Stimulated activated naive CD8-positive, alpha-beta T cell treated with anti-CD3 and anti-CD28 coated beads, Interleukin-15, Interleukin-2, amounts not matched to agents 100 ng/mL and 50 ng/mL, for 24 hours (primary cell): ENCODE measurements around the gene LIN52.

Experiments used
- H3K27ac Mint-ChIP-seq: one replicate; pipeline ENCODE4 v1.8.0; 2021; ENCODE audit warnings: mild to moderate bottlenecking, mixed read lengths
- H3K27me3 Mint-ChIP-seq: one replicate; pipeline ENCODE4 v1.8.0; 2021; ENCODE audit warnings: mixed read lengths
- H3K36me3 Mint-ChIP-seq: one replicate; pipeline ENCODE4 v1.8.0; 2021; ENCODE audit warnings: low read depth, mixed read lengths
- H3K4me1 Mint-ChIP-seq: one replicate; pipeline ENCODE4 v1.8.0; 2021; ENCODE audit warnings: low read depth, mixed read lengths
- H3K4me3 Mint-ChIP-seq: one replicate; pipeline ENCODE4 v1.8.0; 2021; ENCODE audit warnings: mild to moderate bottlenecking, mixed read lengths
- H3K9me3 Mint-ChIP-seq: one replicate; pipeline ENCODE4 v1.8.0; 2021; ENCODE audit warnings: mixed read lengths

Gene LIN52

DNA sequence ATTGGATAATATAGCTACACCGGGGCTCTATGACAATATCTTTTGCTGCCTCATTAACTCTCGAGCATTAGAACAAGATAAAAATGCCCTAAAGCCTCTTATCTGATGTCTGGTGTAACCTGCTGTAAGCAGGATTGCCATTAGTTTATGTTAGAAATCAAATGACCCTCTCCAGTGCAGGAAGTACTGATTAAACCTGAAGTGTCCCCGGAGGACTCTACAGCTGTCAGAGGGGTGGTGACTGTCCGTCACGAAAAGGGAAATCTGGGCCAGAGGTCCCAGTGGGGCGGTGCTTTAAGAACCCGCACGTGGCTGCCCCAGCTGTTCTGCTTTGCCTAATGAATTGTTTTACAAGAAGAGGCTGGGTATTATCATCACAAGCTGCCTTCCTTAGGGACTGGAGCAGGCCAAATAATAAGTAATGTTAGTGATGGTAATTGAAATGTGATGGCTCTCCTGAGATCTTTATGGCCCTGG lies 55.7 kb downstream of the LIN52 start:
- Mint-ChIP-seq H3K9me3 (no peaks in the 10 kb centered on the region), H3K4me1 (peaks cover 14% of the 10 kb centered on the region), H3K27ac (no peak overlapping the region), H3K27me3 (no peaks in the 10 kb centered on the region), H3K4me3 (no peak overlapping the region), H3K36me3 (peaks cover 11% of the 10 kb centered on the region)

GRCh38 chr14:74141703-74142102 lies 56.9 kb downstream of the LIN52 start:
- no peak overlapping the region for H3K4me3 Mint-ChIP-seq
- H3K27ac Mint-ChIP-seq: no peak overlapping the region
- no peaks in the 10 kb centered on the region for H3K27me3 Mint-ChIP-seq
- H3K9me3 Mint-ChIP-seq: no peaks in the 10 kb centered on the region
- H3K4me1 Mint-ChIP-seq: peaks cover 10% of the 10 kb centered on the region
- peaks cover 11% of the 10 kb centered on the region for H3K36me3 Mint-ChIP-seq

DNA sequence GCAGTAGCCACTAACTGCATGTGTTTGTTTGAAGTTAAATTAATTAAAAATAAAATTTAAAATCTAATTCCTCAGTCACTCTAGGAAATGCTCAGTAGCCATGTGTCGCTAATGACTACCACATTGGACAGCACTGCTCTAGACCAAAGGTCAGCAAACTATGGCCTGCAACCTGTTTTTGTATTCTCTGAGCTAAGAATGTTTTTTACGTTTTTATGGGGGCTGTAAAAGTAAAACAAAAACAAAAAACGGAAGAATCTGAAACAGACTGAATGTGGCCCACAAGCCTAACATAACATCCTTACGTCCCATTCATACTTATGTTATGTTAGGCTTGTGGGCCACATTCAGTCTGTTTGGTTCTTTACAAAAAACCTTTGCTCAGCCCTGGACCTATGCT lies 57.8 kb downstream of the LIN52 start:
- H3K9me3 Mint-ChIP-seq: no peaks in the 10 kb centered on the region
- peaks cover 15% of the 10 kb centered on the region for H3K36me3 Mint-ChIP-seq
- H3K27me3 Mint-ChIP-seq: no peaks in the 10 kb centered on the region
- H3K27ac Mint-ChIP-seq: no peak overlapping the region
- peaks cover 14% of the 10 kb centered on the region for H3K4me1 Mint-ChIP-seq
- H3K4me3 Mint-ChIP-seq: no peak overlapping the region

- Mint-ChIP-seq H3K4me1 (peaks cover 18% of the 10 kb centered on the region), H3K27ac (no peak overlapping the region), H3K36me3 (peaks cover 22% of the 10 kb centered on the region), H3K9me3 (no peaks in the 10 kb centered on the region), H3K27me3 (no peaks in the 10 kb centered on the region), H3K4me3 (no peak overlapping the region)
These were observed 60.0 kb downstream of the LIN52 start for GRCh38 chr14:74144789-74145188.

DNA sequence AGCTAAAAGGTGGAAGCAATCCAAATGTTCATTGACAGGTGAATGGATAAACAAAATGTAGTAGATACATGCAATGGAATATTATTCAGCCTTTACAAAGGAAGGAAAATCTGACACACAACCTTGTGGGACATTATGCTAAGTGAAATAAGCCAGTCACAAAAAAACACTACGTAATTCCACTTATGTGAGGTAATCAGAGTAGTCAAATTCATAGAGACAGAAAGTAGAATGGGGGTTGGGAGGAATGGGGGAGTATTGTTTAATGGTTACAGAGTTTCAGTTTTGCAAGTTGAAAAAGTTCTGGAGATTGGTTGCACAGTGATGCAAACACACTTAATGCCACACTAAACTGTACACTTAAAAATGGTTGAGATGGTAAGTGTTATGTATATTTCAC lies 62.8 kb downstream of the LIN52 start:
- Mint-ChIP-seq H3K36me3 (peaks cover 22% of the 10 kb centered on the region), H3K4me1 (peaks cover 18% of the 10 kb centered on the region), H3K9me3 (no peaks in the 10 kb centered on the region)

DNA sequence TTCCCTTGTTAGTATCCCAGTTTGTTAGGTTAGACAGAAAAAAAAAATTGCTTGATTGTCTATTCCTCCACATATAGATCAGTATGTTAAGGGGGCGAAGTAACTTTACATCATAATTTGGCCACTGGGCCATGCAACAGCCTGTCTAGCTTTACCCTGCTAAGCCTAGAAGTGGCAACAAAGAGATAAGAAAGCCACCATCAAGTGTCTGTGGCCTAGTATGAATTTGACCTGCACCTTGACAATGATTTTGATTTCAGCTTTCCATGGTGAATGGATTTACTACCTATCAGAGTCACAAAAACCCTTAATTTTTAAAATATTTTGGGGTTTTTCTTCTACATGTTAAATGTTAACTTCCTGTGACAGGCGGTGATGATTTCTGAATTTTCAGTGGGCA lies 63.9 kb downstream of the LIN52 start:
- Mint-ChIP-seq H3K4me3 (no peak overlapping the region), H3K9me3 (no peaks in the 10 kb centered on the region), H3K27me3 (no peaks in the 10 kb centered on the region), H3K27ac (no peak overlapping the region), H3K4me1 (peaks cover 18% of the 10 kb centered on the region), H3K36me3 (peaks cover 18% of the 10 kb centered on the region)

More for the DNA sequence above, 62.8 kb downstream of the LIN52 start:
- Mint-ChIP-seq H3K27me3 (no peaks in the 10 kb centered on the region), H3K4me3 (no peak overlapping the region), H3K27ac (no peak overlapping the region)

- Mint-ChIP-seq H3K36me3 (no peaks in the 10 kb centered on the region), H3K27me3 (no peaks in the 10 kb centered on the region), H3K27ac (no peak overlapping the region), H3K4me3 (no peak overlapping the region), H3K9me3 (no peaks in the 10 kb centered on the region), H3K4me1 (no peaks in the 10 kb centered on the region)
These were observed 70.5 kb downstream of the LIN52 start for GRCh38 chr14:74155287-74155686.

- H3K36me3 Mint-ChIP-seq: peaks cover 1% of the 10 kb centered on the region
- H3K4me1 Mint-ChIP-seq: no peaks in the 10 kb centered on the region
- H3K4me3 Mint-ChIP-seq: no peak overlapping the region
These were observed 71.0 kb downstream of the LIN52 start for GRCh38 chr14:74155749-74156148.

GRCh38 chr14:74160763-74161162 lies 76.0 kb downstream of the LIN52 start:
- H3K27ac Mint-ChIP-seq: no peak overlapping the region
- no peaks in the 10 kb centered on the region for H3K27me3 Mint-ChIP-seq
- no peaks in the 10 kb centered on the region for H3K9me3 Mint-ChIP-seq
- no peaks in the 10 kb centered on the region for H3K4me1 Mint-ChIP-seq
- H3K4me3 Mint-ChIP-seq: no peak overlapping the region
- H3K36me3 Mint-ChIP-seq: peaks cover 18% of the 10 kb centered on the region

More at GRCh38 chr14:74155749-74156148, 71.0 kb downstream of the LIN52 start:
- Mint-ChIP-seq H3K9me3 (no peaks in the 10 kb centered on the region), H3K27ac (no peak overlapping the region), H3K27me3 (no peaks in the 10 kb centered on the region)

DNA sequence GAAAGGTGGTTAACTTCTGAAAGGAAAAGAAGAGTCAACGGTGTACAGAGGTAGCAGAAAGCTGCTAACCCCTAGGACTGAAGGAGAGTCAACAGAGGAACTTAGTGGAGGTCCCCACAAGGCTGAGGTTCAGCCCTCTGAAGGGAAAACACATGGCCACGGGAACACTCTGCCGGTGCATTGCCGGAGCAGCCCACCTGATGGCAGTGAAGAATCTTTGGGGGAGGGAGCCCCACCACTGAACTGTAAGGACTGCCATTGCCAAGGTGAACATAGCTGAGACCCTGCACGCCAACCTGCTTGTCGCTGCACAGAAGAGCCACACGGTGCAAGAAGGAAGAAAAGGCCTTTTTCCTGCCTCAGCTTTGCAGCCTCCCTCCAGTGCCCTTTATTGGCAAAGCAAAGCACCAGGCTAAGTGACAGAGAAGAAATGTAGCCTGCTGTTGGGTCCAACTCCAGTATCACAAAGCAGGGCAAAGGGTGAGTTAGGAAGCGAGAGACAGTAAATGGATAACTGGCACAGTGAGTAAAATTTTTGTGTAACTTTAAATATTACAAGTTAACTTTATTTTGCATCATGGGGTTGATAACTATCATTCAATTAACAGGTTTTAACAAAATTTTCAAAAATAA lies 76.9 kb downstream of the LIN52 start:
- H3K9me3 Mint-ChIP-seq: no peaks in the 10 kb centered on the region
- H3K36me3 Mint-ChIP-seq: peaks cover 18% of the 10 kb centered on the region
- no peak overlapping the region for H3K27ac Mint-ChIP-seq
- no peaks in the 10 kb centered on the region for H3K4me1 Mint-ChIP-seq
- H3K27me3 Mint-ChIP-seq: no peaks in the 10 kb centered on the region
- no peak overlapping the region for H3K4me3 Mint-ChIP-seq

DNA sequence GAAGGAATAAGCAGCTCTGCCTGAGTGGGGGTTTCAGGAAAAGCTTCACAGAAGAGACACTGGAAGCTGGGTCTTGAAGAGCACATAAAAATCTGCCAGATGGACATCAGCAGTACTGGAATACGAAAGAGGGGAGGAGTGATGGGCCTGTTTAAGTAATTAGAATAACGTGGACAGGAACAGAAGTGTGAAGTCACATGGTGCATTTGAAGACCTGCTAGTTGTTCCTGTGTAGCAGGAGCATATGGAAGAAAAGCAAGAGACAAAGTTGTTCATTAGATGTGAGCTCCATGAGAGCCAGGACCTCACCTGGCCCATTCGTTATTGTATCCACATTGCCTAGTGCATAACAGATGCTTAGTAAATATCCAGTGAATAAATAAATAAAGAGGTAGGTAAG lies 85.2 kb downstream of the LIN52 start:
- no peaks in the 10 kb centered on the region for H3K4me1 Mint-ChIP-seq
- no peak overlapping the region for H3K4me3 Mint-ChIP-seq
- no peak overlapping the region for H3K27ac Mint-ChIP-seq
- no peaks in the 10 kb centered on the region for H3K27me3 Mint-ChIP-seq
- H3K9me3 Mint-ChIP-seq: no peaks in the 10 kb centered on the region
- peaks cover 5% of the 10 kb centered on the region for H3K36me3 Mint-ChIP-seq

DNA sequence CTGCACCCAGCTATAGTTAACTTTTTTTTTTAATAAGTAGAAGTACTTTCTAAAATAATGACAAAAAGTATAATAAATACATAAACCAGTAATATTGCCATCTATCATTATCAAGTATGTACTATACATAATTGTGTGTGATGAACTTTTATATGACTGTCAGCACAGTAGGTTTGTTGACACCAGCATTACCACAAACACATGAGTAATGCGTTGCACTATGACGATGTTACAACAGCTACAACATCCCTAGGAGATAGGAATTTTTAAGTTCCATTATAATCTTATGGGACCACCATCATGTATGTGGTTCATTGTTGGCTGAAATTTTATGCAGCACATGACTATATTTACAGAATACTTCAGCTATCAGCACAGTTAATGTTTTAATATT lies 91.6 kb downstream of the LIN52 start:
- Mint-ChIP-seq H3K4me1 (no peaks in the 10 kb centered on the region), H3K27ac (no peak overlapping the region), H3K4me3 (no peak overlapping the region), H3K36me3 (peaks cover 4% of the 10 kb centered on the region), H3K9me3 (no peaks in the 10 kb centered on the region), H3K27me3 (no peaks in the 10 kb centered on the region)

- no peak overlapping the region for H3K27ac Mint-ChIP-seq
- no peak overlapping the region for H3K4me3 Mint-ChIP-seq
- H3K4me1 Mint-ChIP-seq: no peaks in the 10 kb centered on the region
- H3K36me3 Mint-ChIP-seq: peaks cover 10% of the 10 kb centered on the region
- no peaks in the 10 kb centered on the region for H3K9me3 Mint-ChIP-seq
- no peaks in the 10 kb centered on the region for H3K27me3 Mint-ChIP-seq
These were observed 95.1 kb downstream of the LIN52 start for GRCh38 chr14:74179856-74180255.

GRCh38 chr14:74190927-74191575 lies 106.3 kb downstream of the LIN52 start:
- no peaks in the 10 kb centered on the region for H3K4me1 Mint-ChIP-seq
- H3K27ac Mint-ChIP-seq: no peak overlapping the region
- H3K4me3 Mint-ChIP-seq: no peak overlapping the region
- peaks cover 11% of the 10 kb centered on the region for H3K36me3 Mint-ChIP-seq
- no peaks in the 10 kb centered on the region for H3K9me3 Mint-ChIP-seq
- no peaks in the 10 kb centered on the region for H3K27me3 Mint-ChIP-seq

DNA sequence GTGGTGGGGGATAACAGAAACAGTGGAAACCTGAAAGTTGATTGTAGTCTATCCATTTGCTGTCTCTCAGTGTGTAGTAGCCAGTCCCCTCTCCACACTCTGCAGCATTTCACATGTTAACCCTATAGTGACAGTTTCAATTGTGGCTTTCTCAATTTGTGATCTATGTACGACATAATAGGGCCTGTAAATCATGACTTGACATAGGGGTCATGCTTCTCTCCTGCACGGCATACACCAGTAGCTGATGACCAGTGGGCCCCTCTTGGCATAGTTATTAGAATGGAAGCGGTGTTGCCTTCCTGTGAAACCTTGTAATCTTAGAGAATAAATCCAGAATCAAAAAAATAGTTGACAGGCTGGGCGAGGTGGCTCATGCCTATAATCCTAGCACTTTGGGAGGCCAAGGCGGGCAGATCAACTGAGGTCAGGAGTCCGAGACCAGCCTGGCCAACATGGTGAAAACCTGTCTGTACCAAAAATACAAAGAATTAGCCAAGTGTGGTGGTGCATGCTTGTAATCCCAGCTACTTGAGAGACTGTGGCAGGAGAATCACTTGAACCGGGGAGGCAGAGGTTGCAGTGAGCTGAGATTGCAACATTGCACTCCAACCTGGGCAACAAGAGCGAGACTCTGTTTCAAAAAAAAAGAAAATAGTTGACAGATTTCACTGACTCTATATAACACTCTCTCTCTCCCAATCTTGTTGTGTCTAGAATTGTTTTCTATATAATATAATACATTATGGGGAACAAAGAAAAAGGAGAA lies 109.9 kb downstream of the LIN52 start:
- H3K9me3 Mint-ChIP-seq: no peaks in the 10 kb centered on the region
- H3K4me1 Mint-ChIP-seq: peaks cover 3% of the 10 kb centered on the region
- H3K36me3 Mint-ChIP-seq: peaks cover 19% of the 10 kb centered on the region
- no peak overlapping the region for H3K4me3 Mint-ChIP-seq
- no peaks in the 10 kb centered on the region for H3K27me3 Mint-ChIP-seq
- H3K27ac Mint-ChIP-seq: no peak overlapping the region
